Kidney (tissue), 14 donors: ENCODE results near the gene CPLX1. TPM values are rescaled to one million over a fixed set of nuclear protein-coding genes. Genes with fewer than 3 reads are reported as not detected.
A peak's percentile ranks its signal among the peaks of the same experiment; 100 is the strongest.

ENCODE experiments used
- DNase-seq, 5 donors: peaks; one replicate each; pipeline ENCODE4 v3.0.0-alpha.2; 2013 to 2020
- FAIRE-seq: peaks from 2 replicates; lab custom pipeline; 2012; peaks lifted over from hg19 to GRCh38; lab: Jason Lieb, UNC
- H3K27ac ChIP-seq, 2 donors: one replicate each; pipeline ENCODE4 v1.7.0; 2013; ENCODE audit warnings: low read depth in 2 of 2, low read length in 2 of 2, inconsistent platforms in 1 of 2
- H3K27me3 ChIP-seq: one replicate; pipeline ENCODE4 v1.7.1; 2013; ENCODE audit warnings: low read length, inconsistent platforms; ENCODE audit not compliant: control insufficient read depth, insufficient read depth
- H3K36me3 ChIP-seq, 3 donors: one replicate each; pipeline versions ENCODE4 v1.7.0 to v1.7.1; 2013; ENCODE audit warnings: low read length in 3 of 3, control low read depth in 1 of 3, inconsistent platforms in 1 of 3; ENCODE audit not compliant: insufficient read depth in 3 of 3, control insufficient read depth in 2 of 3
- H3K4me1 ChIP-seq, 3 donors: one replicate each; pipeline versions ENCODE4 v1.7.0 to v1.7.1; 2013; ENCODE audit warnings: low read length in 3 of 3, inconsistent platforms in 1 of 3, low read depth in 1 of 3; ENCODE audit not compliant: control insufficient read depth in 2 of 3, insufficient read depth in 2 of 3
- H3K4me3 ChIP-seq, 3 donors: one replicate each; pipeline versions ENCODE4 v1.7.0 to v1.8.1; 2013; ENCODE audit warnings: low read length in 3 of 3, control low read depth in 1 of 3, inconsistent platforms in 1 of 3
- H3K9ac ChIP-seq, 3 donors: one replicate each; pipeline versions ENCODE4 v1.7.0 to v1.7.1; 2013; ENCODE audit warnings: low read length in 3 of 3, control low read depth in 1 of 3, inconsistent platforms in 1 of 3
- H3K9me3 ChIP-seq, 3 donors: one replicate each; pipeline versions ENCODE4 v1.7.0 to v1.7.1; 2013; ENCODE audit warnings: low read length in 3 of 3, control low read depth in 1 of 3, inconsistent platforms in 1 of 3; ENCODE audit not compliant: control insufficient read depth in 2 of 3, insufficient read depth in 1 of 3
- intact Hi-C: fragments of 100-400 bp; cut with DNase I; formaldehyde crosslinking; loops from one replicate; pipeline ENCODE4 v1.11.1; 2022
- polyA plus RNA-seq: library from polyadenylated mRNA; stranded (reverse); fragments of 350-450 nt; fragmentation: Illumina TruSeq; extraction: RNeasy Lipid Tissue Mini Kit (QIAGEN cat#74804); gene quantifications from one replicate; pipeline ENCODE4 v1.2.3, GENCODE V29; 2014; ENCODE audit warnings: low read depth, low replicate concordance; ENCODE audit not compliant: insufficient read depth
- total RNA-seq: library from RNA; stranded (reverse); fragmentation: NEBNext Ultra II Directional; extraction: Animal tissue kit (Norgen Biotek cat#: 25700); gene quantifications from one replicate; pipeline ENCODE4 v1.2.1, GENCODE V29; 2021
- TF ChIP-seq, protein P1 (sequence below): IDR thresholded peaks from 3 replicates; pipeline ENCODE4 v1.5.1; 2012; ENCODE audit warnings: mild to moderate bottlenecking, moderate library complexity, borderline replicate concordance; ENCODE audit not compliant: insufficient read depth; ENCODE audit errors: extremely low read depth
- donor health status: control.
- donor health status: control.
- donor health status: control.
- donor health status: control.
- donor health status: control.
- donor health status: DM: yes; HTN: yes; CAD: no.
- donor health status: Normal renal cell carcinoma (clear cell type).

Gene CPLX1
- total and polyA plus RNA-seq, 2 donors from 2014 or later = 3.9 to 10.2 TPM

DNA sequence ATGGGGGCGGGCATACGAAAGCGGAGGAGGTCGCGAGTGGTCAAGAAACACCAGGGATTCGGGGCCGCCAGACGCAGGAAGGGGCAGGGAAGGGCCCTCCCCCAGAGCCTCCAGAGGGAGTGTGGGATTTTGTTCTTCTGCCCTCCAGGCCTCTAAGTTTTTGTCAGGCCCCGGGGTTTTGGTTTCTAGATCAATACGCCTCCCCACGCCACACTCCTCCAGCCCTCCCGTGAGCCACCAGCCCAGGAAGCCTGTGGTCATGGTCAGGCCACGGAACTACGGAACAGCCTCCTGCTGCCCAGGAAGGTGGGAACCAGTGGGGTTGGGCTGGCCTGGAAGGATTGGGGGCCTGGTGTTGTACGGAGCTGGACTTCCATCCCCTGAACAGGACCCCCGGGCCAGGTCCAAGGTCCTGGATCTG lies 38.4 kb downstream of the CPLX1 start:
- DNase-seq (peak in 1 of 5 donors; percentile 68), FAIRE-seq (no peak)
- Histone ChIP-seq H3K4me3 (no peak overlapping the region), H3K9me3 (no peaks in the 10 kb centered on the region), H3K9ac (no peak overlapping the region), H3K27ac (no peak overlapping the region), H3K4me1 (peaks cover 0 to 3% (median 0%) of the 10 kb centered on the region in 3 donors), H3K36me3 (no peaks in the 10 kb centered on the region), H3K27me3 (peaks cover 2% of the 10 kb centered on the region)
- TF ChIP-seq, protein P1, sequence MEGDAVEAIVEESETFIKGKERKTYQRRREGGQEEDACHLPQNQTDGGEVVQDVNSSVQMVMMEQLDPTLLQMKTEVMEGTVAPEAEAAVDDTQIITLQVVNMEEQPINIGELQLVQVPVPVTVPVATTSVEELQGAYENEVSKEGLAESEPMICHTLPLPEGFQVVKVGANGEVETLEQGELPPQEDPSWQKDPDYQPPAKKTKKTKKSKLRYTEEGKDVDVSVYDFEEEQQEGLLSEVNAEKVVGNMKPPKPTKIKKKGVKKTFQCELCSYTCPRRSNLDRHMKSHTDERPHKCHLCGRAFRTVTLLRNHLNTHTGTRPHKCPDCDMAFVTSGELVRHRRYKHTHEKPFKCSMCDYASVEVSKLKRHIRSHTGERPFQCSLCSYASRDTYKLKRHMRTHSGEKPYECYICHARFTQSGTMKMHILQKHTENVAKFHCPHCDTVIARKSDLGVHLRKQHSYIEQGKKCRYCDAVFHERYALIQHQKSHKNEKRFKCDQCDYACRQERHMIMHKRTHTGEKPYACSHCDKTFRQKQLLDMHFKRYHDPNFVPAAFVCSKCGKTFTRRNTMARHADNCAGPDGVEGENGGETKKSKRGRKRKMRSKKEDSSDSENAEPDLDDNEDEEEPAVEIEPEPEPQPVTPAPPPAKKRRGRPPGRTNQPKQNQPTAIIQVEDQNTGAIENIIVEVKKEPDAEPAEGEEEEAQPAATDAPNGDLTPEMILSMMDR = no peak
- intact Hi-C loops = no loop called here

DNA sequence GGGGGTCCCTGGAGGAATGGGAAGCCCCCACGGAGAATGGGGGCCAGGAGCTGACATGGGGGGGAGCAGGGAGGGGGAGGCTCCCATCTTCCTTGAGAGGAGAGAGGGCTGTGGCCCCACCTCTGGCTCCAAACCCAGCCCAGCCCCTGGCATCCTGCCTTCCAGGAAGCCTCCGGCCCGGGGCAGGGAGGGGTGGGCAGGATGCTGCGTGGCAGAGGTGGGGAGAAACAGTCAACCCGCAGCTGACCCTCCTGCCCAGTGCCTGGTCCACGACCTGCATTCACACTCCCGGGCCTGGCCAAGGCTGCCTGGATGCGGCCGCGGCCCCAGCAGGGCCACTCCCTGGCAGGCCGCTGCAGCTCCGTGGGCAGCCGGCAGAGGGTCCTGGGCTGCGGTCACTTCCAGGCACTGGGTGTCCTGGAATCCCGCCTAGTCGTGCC lies 39.0 kb downstream of the CPLX1 start:
- no peaks in the 10 kb centered on the region for H3K36me3 ChIP-seq
- H3K9me3 ChIP-seq = no peaks in the 10 kb centered on the region
- H3K9ac ChIP-seq = no peak overlapping the region
- H3K4me3 ChIP-seq = no peak overlapping the region
- peaks cover 0 to 6% (median 0%) of the 10 kb centered on the region in 3 donors for H3K4me1 ChIP-seq
- peaks cover 2% of the 10 kb centered on the region for H3K27me3 ChIP-seq
- DNase-seq = peak; percentile 44 to 89 (median 53)
- intact Hi-C loops = no loop called here
- FAIRE-seq = no peak
- TF ChIP-seq, protein P1 = no peak
- H3K27ac ChIP-seq = no peak overlapping the region

DNA sequence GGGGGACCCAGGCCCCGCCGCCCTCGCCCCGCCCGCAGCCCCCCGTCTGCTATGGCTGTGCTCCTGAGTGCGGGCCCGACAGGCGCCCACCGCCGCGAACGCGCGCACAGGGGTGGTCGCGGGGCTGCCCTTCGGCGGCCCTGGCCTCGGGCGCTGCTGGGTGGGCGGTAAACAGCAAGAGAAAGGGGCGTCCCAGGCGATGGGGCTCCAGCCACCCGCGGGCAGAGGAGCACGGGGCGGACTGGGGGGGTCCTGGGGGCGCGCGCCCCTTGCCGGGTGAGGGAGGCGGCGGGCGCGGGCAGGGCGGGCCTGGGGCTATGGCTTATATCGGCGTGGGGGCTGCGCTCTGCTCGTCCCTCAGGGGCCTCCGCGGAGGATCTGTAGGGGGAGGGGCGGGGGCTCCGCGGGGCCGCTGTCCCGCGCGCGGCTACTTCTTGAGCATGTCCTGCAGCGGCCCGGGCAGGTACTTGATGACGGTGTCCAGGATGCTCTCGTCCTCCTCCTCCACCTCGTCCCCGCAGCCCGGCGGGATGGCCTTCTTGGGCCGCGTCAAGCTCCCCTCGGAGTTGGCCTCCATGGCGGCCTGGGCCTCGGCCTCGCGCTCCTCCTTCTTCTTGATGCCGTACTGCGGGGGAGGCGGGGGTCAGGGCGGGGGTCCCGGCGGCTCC lies 39.7 kb downstream of the CPLX1 start:
- DNase-seq (peak in 2 of 5 donors; percentile 75 to 76), FAIRE-seq (no peak)
- H3K9me3 ChIP-seq = no peaks in the 10 kb centered on the region
- peaks cover 2% of the 10 kb centered on the region for H3K27me3 ChIP-seq
- H3K36me3 ChIP-seq = no peaks in the 10 kb centered on the region
- H3K27ac ChIP-seq = no peak overlapping the region
- H3K4me3 ChIP-seq = no peak overlapping the region
- H3K9ac ChIP-seq = no peak overlapping the region
- H3K4me1 ChIP-seq = peaks cover 0 to 6% (median 0%) of the 10 kb centered on the region in 3 donors
- intact Hi-C loops = no loop called here
- TF ChIP-seq, protein P1 = no peak
